ENCODE results near the gene CACTIN.
A peak's percentile ranks its signal among the peaks of the same experiment; 100 is the strongest.

Gene CACTIN

DNA sequence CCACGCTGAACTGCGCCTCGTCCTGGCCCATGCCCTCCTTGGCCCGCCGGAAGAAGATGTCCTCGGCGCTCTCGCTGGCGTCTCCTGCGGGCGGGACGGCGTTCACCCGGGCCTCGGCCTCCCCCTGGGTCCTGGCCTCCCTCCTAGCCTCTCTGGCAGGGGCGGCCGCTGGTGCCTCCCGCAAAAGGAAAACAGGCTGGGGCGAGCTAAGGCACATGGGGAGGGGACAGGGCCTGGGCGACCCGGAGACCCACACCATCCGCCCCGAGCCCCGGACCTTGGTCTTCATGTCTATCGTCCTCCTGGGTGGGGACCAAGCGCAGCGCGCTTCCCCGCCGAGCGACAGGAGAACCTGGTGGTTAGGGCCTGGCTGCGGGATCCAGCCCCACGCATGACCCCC lies 14.3 kb downstream of the CACTIN start:
- H3K4me3 ChIP-seq (ENCODE audit: low read length): no peak overlapping the region
- H3K36me3 ChIP-seq (ENCODE audit: insufficient read depth, low read length): peaks cover 22% of the 10 kb centered on the region
- no peak overlapping the region for H3K9ac ChIP-seq (ENCODE audit: low read depth, low read length)
- H3K27me3 ChIP-seq (ENCODE audit: insufficient read depth, low read length): no peaks in the 10 kb centered on the region
- no peaks in the 10 kb centered on the region for H3K9me3 ChIP-seq (ENCODE audit: insufficient read depth, low read depth, low read length)
- no peak overlapping the region for H3K27ac ChIP-seq (ENCODE audit: low read depth, low read length)
- peaks cover 8% of the 10 kb centered on the region; the same call in 1 of the 2 replicates for H3K4me1 ChIP-seq (ENCODE audit: insufficient read depth, low read length)
- WGBS: 97% methylated on average over 33 of the region's 33 CpGs

DNA sequence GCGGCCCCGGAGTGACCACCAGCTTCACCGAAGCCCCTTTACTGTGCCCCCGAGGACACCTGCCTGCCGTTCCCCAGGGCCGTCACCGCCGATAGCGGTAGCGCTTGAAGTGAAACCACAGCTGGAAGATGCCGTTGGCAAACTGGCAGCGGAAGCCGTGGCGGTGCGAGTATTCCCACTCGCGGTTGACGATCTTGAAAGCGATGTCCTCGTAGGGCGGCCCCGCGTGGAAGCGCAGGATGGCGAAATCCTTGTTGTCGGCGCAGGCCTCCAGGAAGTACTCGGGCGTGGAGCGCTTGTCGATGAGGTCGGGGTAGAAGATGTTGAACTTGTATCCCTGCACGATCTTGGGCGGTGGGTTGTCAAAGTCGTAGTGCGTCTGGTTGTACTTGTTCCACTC lies 14.7 kb downstream of the CACTIN start:
- Histone ChIP-seq H3K27me3 (ENCODE audit: insufficient read depth, low read length) (no peaks in the 10 kb centered on the region), H3K4me3 (ENCODE audit: low read length) (no peak overlapping the region), H3K4me1 (ENCODE audit: insufficient read depth, low read length) (peaks cover 8% of the 10 kb centered on the region; the same call in 1 of the 2 replicates), H3K9ac (ENCODE audit: low read depth, low read length) (no peak overlapping the region), H3K9me3 (ENCODE audit: insufficient read depth, low read depth, low read length) (no peaks in the 10 kb centered on the region), H3K36me3 (ENCODE audit: insufficient read depth, low read length) (peaks cover 22% of the 10 kb centered on the region), H3K27ac (ENCODE audit: low read depth, low read length) (no peak overlapping the region)
- 95% methylated on average over 36 of the region's 36 CpGs for WGBS

DNA sequence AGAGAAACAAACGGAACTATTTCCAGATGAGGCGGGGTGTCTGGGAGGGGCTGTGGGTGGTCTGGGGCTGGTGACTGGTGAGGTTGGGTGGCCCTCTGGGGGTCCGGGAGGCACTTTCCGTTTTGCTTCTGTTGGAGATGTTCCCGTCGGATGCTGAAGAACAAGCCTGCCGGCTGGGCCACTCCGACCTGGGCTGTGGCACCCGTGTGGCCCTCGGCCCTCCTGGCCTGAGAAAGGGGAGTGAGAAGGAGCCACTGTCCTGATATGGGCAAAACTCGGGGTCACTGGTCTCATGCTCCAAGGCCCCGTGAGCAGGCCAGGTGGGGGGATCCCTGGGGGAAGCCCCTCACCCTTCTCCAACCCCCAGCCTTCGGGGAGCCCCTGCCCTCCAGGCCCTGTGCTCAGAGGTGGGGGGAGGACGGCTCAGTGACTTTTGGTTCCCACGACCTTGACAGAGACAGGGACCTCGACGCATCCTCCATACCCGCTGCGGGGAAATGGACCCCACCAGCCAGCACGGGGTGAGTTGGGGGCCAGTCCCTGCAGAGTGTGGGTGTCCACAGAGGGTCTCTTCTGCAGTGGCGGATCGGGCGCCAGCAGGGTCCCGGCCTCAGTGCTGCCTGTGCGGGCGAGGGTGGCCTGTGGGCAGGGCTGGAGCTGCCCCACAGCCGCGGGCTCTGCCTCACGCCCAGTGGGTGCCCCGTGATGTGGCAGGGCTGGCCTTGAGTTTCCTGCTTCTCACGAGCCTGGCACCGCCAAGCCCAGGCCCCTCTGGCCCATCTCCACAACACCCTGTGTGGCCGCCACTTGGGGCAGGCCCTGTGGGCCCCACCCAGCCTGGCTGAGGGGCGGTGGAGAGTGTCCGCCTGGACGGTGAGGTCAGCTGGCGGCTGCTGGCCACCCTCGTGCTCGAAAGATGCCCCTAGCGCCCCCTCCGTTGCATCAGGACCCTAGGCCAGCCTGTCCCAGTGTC lies 15.6 kb downstream of the CACTIN start:
- Histone ChIP-seq H3K36me3 (ENCODE audit: insufficient read depth, low read length) (peaks cover 22% of the 10 kb centered on the region), H3K4me3 (ENCODE audit: low read length) (no peak overlapping the region), H3K9me3 (ENCODE audit: insufficient read depth, low read depth, low read length) (no peaks in the 10 kb centered on the region), H3K9ac (ENCODE audit: low read depth, low read length) (no peak overlapping the region), H3K4me1 (ENCODE audit: insufficient read depth, low read length) (peaks cover 8% of the 10 kb centered on the region; the same call in 1 of the 2 replicates), H3K27ac (ENCODE audit: low read depth, low read length) (no peak overlapping the region), H3K27me3 (ENCODE audit: insufficient read depth, low read length) (peaks cover 3% of the 10 kb centered on the region)
- WGBS: 95% methylated on average over 41 of the region's 41 CpGs

- no peak overlapping the region for H3K4me3 ChIP-seq (ENCODE audit: low read length)
- WGBS: 92% methylated on average over 24 of the region's 24 CpGs
- H3K9ac ChIP-seq (ENCODE audit: low read depth, low read length): no peak overlapping the region
- H3K36me3 ChIP-seq (ENCODE audit: insufficient read depth, low read length): peaks cover 22% of the 10 kb centered on the region
- no peak overlapping the region for H3K27ac ChIP-seq (ENCODE audit: low read depth, low read length)
- peaks cover 8% of the 10 kb centered on the region; the same call in 1 of the 2 replicates for H3K4me1 ChIP-seq (ENCODE audit: insufficient read depth, low read length)
- no peaks in the 10 kb centered on the region for H3K9me3 ChIP-seq (ENCODE audit: insufficient read depth, low read depth, low read length)
- H3K27me3 ChIP-seq (ENCODE audit: insufficient read depth, low read length): peaks cover 12% of the 10 kb centered on the region
Measured at GRCh38 chr19:3609779-3610719, 16.5 kb downstream of the CACTIN start.

DNA sequence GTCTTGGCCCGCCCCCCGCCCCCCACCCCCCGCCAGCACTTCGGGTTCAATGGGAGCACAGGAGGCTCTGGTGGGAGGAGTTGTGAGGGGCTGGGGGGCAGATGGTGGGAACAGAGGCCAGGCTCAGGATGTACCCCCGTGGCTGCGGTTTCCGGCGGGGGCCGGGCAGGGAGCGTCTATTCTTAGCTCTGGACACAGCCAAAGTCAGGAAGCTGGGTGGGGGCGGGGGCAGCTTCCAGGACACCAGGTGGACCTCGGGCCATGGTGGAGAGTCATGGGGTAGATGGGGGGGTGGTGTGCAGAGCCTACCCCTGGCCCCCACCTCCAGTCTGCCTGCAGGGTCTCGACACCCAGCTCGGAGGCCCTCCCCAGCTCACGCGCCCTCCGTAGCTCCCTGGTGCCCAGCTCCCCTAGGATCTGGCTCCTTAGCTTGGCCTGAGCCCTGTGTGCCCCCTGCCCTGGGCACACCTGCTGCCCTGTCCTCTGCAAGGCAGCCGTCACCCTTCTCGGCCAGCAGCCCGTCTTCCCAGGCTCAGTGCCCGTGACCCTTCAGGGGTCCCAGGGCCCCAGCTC lies 17.8 kb downstream of the CACTIN start:
- H3K9ac ChIP-seq (ENCODE audit: low read depth, low read length): no peak overlapping the region
- 89% methylated on average over 21 of the region's 21 CpGs for WGBS
- no peak overlapping the region for H3K4me3 ChIP-seq (ENCODE audit: low read length)
- H3K27me3 ChIP-seq (ENCODE audit: insufficient read depth, low read length): peaks cover 12% of the 10 kb centered on the region
- peaks cover 8% of the 10 kb centered on the region; the same call in 1 of the 2 replicates for H3K4me1 ChIP-seq (ENCODE audit: insufficient read depth, low read length)
- peaks cover 22% of the 10 kb centered on the region for H3K36me3 ChIP-seq (ENCODE audit: insufficient read depth, low read length)
- no peak overlapping the region for H3K27ac ChIP-seq (ENCODE audit: low read depth, low read length)
- H3K9me3 ChIP-seq (ENCODE audit: insufficient read depth, low read depth, low read length): no peaks in the 10 kb centered on the region

DNA sequence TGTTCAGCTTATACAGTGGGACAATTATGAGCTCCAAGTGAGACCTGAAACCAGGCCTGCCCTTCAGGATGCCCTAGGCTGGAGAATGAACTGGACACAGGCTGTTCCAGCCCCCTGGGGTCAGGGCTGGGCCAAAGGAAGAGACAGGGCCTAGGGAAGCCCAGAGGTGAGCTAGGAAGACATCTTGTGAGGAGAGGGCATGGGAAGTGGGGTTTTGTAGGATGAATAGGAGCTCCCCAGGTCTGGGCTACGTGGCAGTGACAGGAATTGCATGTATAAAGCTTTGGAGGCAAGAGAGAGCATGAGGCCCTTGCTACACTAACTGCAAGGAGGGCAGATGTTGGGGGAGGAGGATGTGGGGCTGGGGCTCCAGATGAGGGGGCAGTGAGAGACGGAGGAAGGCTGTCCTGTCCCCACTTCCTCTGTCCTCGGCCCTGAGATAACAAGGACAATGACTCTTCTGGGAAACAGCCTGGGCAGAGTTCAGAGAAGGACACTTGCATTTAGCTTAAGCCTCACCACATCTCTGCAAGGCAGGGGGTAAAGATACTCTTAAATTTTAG lies 18.4 kb downstream of the CACTIN start:
- Histone ChIP-seq H3K27me3 (ENCODE audit: insufficient read depth, low read length) (peaks cover 12% of the 10 kb centered on the region), H3K9ac (ENCODE audit: low read depth, low read length) (no peak overlapping the region), H3K4me1 (ENCODE audit: insufficient read depth, low read length) (peaks cover 8% of the 10 kb centered on the region; the same call in 1 of the 2 replicates), H3K4me3 (ENCODE audit: low read length) (peak overlapping the region; percentile 53; the same call in 1 of the 2 replicates), H3K9me3 (ENCODE audit: insufficient read depth, low read depth, low read length) (no peaks in the 10 kb centered on the region), H3K36me3 (ENCODE audit: insufficient read depth, low read length) (peaks cover 22% of the 10 kb centered on the region), H3K27ac (ENCODE audit: low read depth, low read length) (no peak overlapping the region)
- WGBS: 78% methylated on average over 3 of the region's 3 CpGs

- peak overlapping the region; percentile 53 for H3K4me3 ChIP-seq (ENCODE audit: low read length)
- H3K36me3 ChIP-seq (ENCODE audit: insufficient read depth, low read length): peaks cover 20% of the 10 kb centered on the region
- no peak overlapping the region for H3K27ac ChIP-seq (ENCODE audit: low read depth, low read length)
- no peak overlapping the region for H3K9ac ChIP-seq (ENCODE audit: low read depth, low read length)
- H3K9me3 ChIP-seq (ENCODE audit: insufficient read depth, low read depth, low read length): no peaks in the 10 kb centered on the region
- WGBS: 8% methylated on average over 22 of the region's 22 CpGs
- peaks cover 12% of the 10 kb centered on the region for H3K27me3 ChIP-seq (ENCODE audit: insufficient read depth, low read length)
- peaks cover 8% of the 10 kb centered on the region; the same call in 1 of the 2 replicates for H3K4me1 ChIP-seq (ENCODE audit: insufficient read depth, low read length)
Measured at GRCh38 chr19:3607303-3608078, 19.1 kb downstream of the CACTIN start.

DNA sequence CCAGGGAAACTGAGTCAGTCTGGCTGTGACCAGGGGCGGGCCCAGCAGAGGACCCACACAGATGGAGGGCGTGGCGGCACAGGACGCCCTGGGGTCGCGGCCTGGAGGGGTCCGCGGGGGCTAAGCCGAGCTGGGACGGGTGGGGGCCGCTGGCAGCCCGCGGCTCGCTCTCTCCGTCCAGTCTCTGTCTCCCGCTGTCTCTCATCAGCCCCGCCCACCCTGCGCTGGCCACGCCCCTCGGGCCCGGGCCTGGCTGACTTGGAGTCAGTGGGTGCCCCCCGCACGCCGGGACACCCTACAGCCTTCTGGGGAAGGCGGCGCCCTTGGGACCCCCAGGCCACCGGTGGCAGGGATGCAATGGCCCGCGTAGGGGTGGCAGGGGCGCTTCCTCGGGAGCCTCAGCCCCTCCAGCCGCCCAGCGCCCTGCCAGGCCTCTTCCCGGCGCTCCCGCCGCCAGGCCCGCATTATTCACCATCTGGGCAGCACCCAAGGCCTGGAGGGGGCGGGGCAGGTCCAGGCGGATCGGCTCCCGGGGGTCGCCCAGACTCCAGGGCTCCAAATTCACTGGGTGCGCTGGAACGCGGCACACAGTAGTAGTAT lies 19.8 kb downstream of the CACTIN start, which contains the start of gene TBXA2R:
Gene TBXA2R, minus strand, starts transcription at position 186 of the 600 bp plus-strand sequence. CDS start 6,241 bp downstream, outside the sequence.
- WGBS: 2% methylated on average over 46 of the region's 46 CpGs
- peaks cover 12% of the 10 kb centered on the region for H3K27me3 ChIP-seq (ENCODE audit: insufficient read depth, low read length)
- H3K4me1 ChIP-seq (ENCODE audit: insufficient read depth, low read length): peaks cover 8% of the 10 kb centered on the region; the same call in 1 of the 2 replicates
- H3K4me3 ChIP-seq (ENCODE audit: low read length): peak within 1 kb of the TSS; percentile 53
- no peaks in the 10 kb centered on the region for H3K9me3 ChIP-seq (ENCODE audit: insufficient read depth, low read depth, low read length)
- H3K36me3 ChIP-seq (ENCODE audit: insufficient read depth, low read length): peaks cover 13% of the 10 kb centered on the region
- peak within 1 kb of the TSS; percentile 8; the same call in 1 of the 2 replicates for H3K9ac ChIP-seq (ENCODE audit: low read depth, low read length)
- H3K27ac ChIP-seq (ENCODE audit: low read depth, low read length): no peak within 1 kb of the TSS

DNA sequence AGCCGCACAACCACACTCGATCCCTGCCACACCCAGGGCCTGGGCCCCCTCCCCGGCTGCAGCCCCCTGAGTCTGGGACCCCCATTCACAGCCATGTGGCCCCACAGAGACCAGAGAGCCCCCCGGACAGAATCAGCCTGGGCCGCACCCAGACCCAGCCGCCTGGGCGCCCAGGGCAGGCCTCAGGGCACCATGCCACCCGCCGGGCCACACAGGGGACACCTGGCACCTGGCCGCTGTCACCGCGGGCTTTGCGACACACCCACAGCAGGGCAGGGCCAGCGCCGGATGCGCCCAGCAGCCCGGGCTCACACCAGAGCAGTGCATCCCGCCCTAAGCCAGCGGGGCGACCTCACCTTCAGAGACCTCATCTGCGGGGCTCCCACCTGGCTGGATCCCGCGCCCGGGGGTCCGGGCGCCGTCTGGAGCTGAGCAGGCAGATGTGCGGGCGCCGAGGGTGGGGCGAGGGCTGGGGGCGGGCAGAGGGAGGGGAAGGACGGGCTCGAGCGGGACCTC lies 20.4 kb downstream of the CACTIN start:
- H3K27me3 ChIP-seq (ENCODE audit: insufficient read depth, low read length): peaks cover 12% of the 10 kb centered on the region
- peak overlapping the region; percentile 53 for H3K4me3 ChIP-seq (ENCODE audit: low read length)
- H3K27ac ChIP-seq (ENCODE audit: low read depth, low read length): no peak overlapping the region
- no peak overlapping the region for H3K9ac ChIP-seq (ENCODE audit: low read depth, low read length)
- WGBS: 16% methylated on average over 35 of the region's 35 CpGs
- no peaks in the 10 kb centered on the region for H3K9me3 ChIP-seq (ENCODE audit: insufficient read depth, low read depth, low read length)
- peaks cover 7% of the 10 kb centered on the region; the same call in 1 of the 2 replicates for H3K36me3 ChIP-seq (ENCODE audit: insufficient read depth, low read length)
- peaks cover 8% of the 10 kb centered on the region; the same call in 1 of the 2 replicates for H3K4me1 ChIP-seq (ENCODE audit: insufficient read depth, low read length)

All from HUES64 (cell line).